ENCODE measurements around the gene ISG15.
"Not testable (repeated sequence)": the region's sequence is repeated elsewhere in the genome, so short reads cannot be mapped to it uniquely, and the experiment has no call there.

Gene ISG15

GRCh38 chr1:995665-996633 lies 17.3 kb upstream of the ISG15 start:
- no peak for DNase-seq

GRCh38 chr1:996851-997712 lies 16.2 kb upstream of the ISG15 start:
- no peak for DNase-seq

GRCh38 chr1:997713-997992 lies 15.6 kb upstream of the ISG15 start:
- no peak for DNase-seq

- no peak for DNase-seq
These were observed 15.1 kb upstream of the ISG15 start for GRCh38 chr1:997993-998744.

- DNase-seq: no peak
These were observed 14.6 kb upstream of the ISG15 start for GRCh38 chr1:998745-998994.

GRCh38 chr1:998995-999724 lies 14.1 kb upstream of the ISG15 start:
- no peak for DNase-seq

GRCh38 chr1:999725-1000356 lies 13.5 kb upstream of the ISG15 start, which contains the start of gene HES4:
Gene HES4, minus strand, starts transcription at chr1:1000097. Its CDS starts 124 bp downstream, at chr1:999973.
- DNase-seq: no peak

- no peak for DNase-seq
These were observed 12.8 kb upstream of the ISG15 start for GRCh38 chr1:1000357-1001056.

GRCh38 chr1:1001057-1001783 lies 12.1 kb upstream of the ISG15 start:
- DNase-seq: no peak

- no peak for DNase-seq
These were observed 9.5 kb upstream of the ISG15 start for GRCh38 chr1:1003618-1004419.

GRCh38 chr1:1004420-1004779 lies 8.9 kb upstream of the ISG15 start:
- no peak for DNase-seq

GRCh38 chr1:1004780-1005697 lies 8.3 kb upstream of the ISG15 start:
- DNase-seq: no peak

GRCh38 chr1:1005774-1006304 lies 7.5 kb upstream of the ISG15 start:
- no peak for DNase-seq

GRCh38 chr1:1006305-1007159 lies 6.8 kb upstream of the ISG15 start:
- DNase-seq: no peak

GRCh38 chr1:1010131-1010530 lies 3.2 kb upstream of the ISG15 start:
- not testable (repeated sequence) for DNase-seq

- no peak for DNase-seq
These were observed 1.8 kb upstream of the ISG15 start for GRCh38 chr1:1011396-1011949.

GRCh38 chr1:1012736-1013104 lies 577 bp upstream of the ISG15 start:
- not testable (repeated sequence) for DNase-seq

Data from SIG-M5 (cell line).